Measurements from ENCODE around the gene ISYNA1. TPM values are rescaled to one million over a fixed set of nuclear protein-coding genes. Genes with fewer than 3 reads are reported as not detected.
A peak's percentile ranks its signal among the peaks of the same experiment; 100 is the strongest.

ISYNA1 gene
- total RNA-seq, 1 donor from 2014 or later: 26.0 TPM

DNA sequence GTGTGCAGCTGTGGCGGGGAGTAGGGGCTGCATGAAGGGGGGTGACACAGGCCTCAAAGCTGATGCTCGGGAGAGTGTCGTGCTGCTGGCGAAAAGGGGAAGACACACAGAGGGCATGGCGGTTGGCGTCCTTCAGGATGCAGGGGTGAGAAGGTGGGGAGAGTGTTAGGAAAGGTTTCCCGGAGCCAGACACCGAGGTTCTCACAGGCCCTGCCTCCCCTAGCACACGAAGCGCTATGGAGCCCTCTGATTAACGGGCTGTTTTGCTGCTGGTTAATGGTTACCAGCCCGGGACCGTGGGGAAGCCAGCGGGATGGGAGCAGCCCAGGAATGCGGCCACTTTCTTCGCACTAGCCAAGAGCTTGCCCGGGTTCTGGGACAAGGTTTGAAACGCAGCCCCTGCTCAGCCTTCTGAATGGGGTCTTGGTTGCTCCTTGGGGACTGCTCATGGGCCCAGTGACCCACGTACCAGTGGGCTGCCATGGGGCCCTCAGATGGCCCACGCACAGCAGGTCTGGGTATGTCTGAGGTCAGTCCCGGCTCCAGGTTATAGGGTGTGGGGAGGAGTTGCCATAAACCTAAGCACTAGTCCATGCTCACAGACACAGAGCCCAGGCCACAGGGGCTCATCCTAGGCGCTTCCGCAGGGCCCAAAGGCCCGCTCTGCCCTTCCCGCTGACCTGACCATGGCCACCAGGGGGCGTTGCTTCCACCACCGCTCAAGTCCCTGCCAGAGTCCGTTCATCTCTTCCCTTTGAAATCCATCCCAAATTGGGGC lies 31.3 kb upstream of the ISYNA1 start:
- DNase-seq (peak; percentile 82), ATAC-seq (ENCODE audit: poor library complexity) (peak; percentile 30)
- intact Hi-C loops (cut with DNase I): loop anchor here (5.0 kb wide), 1 partner anchor 38 kb away; no protein-coding TSS in a partner anchor

DNA sequence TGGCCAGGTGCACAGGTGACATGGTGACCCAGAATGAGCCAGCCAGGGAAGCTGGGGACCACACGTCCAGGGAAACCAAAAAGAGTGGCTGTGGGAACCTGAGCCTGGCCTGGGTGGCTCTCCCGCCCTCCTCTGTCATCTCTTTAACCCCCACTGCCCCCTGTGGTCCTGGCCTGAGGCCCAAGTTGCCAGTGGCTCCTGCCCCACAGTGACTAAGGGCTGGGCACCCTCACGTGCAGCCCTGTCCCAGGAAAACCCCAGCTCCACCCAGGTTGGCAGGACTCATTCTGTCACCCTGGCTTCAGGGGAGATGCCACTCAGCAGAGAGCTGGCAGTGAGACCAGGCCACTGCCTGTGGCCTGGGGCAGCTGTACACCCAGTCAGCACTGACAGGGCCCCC lies 30.6 kb upstream of the ISYNA1 start:
- intact Hi-C loops (cut with DNase I): loop anchor here (5.0 kb wide), 1 partner anchor 39 kb away; no protein-coding TSS in a partner anchor
- DNase-seq: no peak
- ATAC-seq (ENCODE audit: poor library complexity): peak; percentile 28

DNA sequence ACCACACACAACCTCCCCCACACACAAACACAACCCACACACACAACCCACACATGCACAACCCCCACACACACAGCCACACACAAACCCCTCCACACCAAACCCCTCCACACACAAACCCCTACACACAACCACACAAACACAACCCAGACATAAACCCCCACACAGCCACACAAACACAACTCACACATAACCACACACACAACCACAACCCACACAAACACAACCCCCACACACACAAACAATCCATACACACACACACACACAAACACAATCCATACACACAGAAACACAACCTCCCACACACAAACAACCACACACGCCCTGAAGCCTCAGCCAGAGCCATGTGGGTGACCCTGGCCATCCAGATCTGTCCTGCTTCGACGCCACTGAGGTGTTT lies 30.0 kb upstream of the ISYNA1 start:
- no peak for ATAC-seq (ENCODE audit: poor library complexity)
- DNase-seq: no peak
- intact Hi-C loops (cut with DNase I): loop anchor here (5.0 kb wide), 1 partner anchor 39 kb away; no protein-coding TSS in a partner anchor

GRCh38 chr19:18466354-18466753 lies 28.4 kb upstream of the ISYNA1 start:
- DNase-seq (no peak), ATAC-seq (ENCODE audit: poor library complexity) (no peak)
- intact Hi-C loops (cut with DNase I): loop anchor here (5.0 kb wide), 1 partner anchor 41 kb away; no protein-coding TSS in a partner anchor

DNA sequence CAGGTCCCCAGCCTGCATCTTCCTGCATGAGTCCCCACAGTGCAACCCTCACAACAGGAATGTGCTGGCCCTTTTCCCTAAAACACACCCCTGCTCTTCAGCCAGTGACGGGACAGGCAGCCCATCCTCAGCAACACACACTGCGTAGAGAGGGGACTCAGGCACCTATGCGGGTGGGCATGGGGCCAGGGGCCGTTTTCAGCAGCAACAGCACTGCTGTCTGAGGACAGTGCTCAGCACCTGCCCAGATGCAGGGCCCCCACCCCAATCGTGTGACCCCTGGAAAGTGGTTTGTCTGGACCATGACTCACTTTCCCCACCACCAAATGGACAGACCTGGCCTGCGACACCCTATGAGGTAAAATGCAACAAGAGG lies 28.0 kb upstream of the ISYNA1 start:
- DNase-seq (no peak), ATAC-seq (ENCODE audit: poor library complexity) (no peak)
- intact Hi-C loops (cut with DNase I): loop anchor here (5.0 kb wide), 1 partner anchor 41 kb away; no protein-coding TSS in a partner anchor

- intact Hi-C loops (cut with DNase I): loop anchor here (5.0 kb wide), 1 partner anchor 42 kb away; no protein-coding TSS in a partner anchor
- DNase-seq (no peak), ATAC-seq (ENCODE audit: poor library complexity) (no peak)
Measured at GRCh38 chr19:18465214-18465963, 27.5 kb upstream of the ISYNA1 start.

DNA sequence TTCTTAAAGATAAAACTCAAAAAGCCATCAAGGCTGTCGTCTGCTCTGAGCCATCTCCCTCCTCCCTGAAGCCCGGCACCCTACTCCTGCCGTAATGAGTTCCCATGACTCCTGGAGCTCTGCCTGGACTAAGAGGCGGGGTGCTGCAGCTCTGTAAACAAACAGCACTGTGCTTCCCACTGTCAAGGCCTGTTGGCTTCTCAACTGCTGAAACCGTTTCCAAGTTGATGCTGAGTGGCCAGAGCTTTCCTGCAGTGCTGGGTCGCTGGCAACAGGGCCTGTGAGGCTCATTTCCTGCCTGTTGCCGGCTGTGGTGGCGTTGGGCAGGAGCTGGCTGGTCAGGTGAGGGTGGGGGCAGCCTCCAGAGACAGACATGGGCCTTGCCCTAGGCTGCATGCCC lies 26.7 kb upstream of the ISYNA1 start:
- ATAC-seq (ENCODE audit: poor library complexity) (peak; percentile 69), DNase-seq (peak; percentile 86)
- intact Hi-C loops (cut with DNase I): loop anchor here (5.0 kb wide), 1 partner anchor 43 kb away; no protein-coding TSS in a partner anchor

GRCh38 chr19:18461471-18461870 lies 23.5 kb upstream of the ISYNA1 start:
- no peak for DNase-seq
- no peak for ATAC-seq (ENCODE audit: poor library complexity)
- intact Hi-C loops (cut with DNase I): no loop called here

DNA sequence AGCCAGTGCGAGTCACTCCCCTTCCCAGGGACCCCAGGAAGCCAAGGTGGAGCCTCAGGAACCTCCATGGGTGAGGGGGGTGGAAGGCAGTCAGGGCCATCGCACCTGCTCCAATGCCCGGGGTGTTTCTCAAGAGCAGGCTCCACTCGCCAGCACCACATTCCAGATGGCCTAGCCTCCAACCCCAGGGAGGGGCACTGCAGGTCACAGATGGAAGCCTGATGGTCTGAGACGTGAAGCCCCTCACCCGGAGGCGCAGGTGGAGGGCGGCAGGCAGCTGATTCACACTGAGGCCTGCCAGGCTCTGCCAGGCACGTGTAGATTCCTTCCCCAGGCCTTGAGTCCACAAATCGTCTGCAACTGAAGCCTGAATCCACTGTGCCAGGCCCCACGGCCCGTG lies 23.0 kb upstream of the ISYNA1 start:
- ATAC-seq (ENCODE audit: poor library complexity) (no peak), DNase-seq (no peak)
- intact Hi-C loops (cut with DNase I): no loop called here

GRCh38 chr19:18457483-18458331 lies 19.8 kb upstream of the ISYNA1 start:
- intact Hi-C loops (cut with DNase I): loop anchor here (10.0 kb wide), 1 partner anchor 407 kb away; no protein-coding TSS in a partner anchor
- DNase-seq: no peak
- ATAC-seq (ENCODE audit: poor library complexity): no peak

- DNase-seq (peak; percentile 87), ATAC-seq (ENCODE audit: poor library complexity) (peak; percentile 55)
- intact Hi-C loops (cut with DNase I): loop anchor here (10.0 kb wide), 1 partner anchor 408 kb away; no protein-coding TSS in a partner anchor
Measured at GRCh38 chr19:18456974-18457373, 19.0 kb upstream of the ISYNA1 start.

- intact Hi-C loops (cut with DNase I): loop anchor here (10.0 kb wide), 1 partner anchor 409 kb away; no protein-coding TSS in a partner anchor
- ATAC-seq (ENCODE audit: poor library complexity): no peak
- no peak for DNase-seq
Measured at GRCh38 chr19:18456279-18456678, 18.3 kb upstream of the ISYNA1 start.

DNA sequence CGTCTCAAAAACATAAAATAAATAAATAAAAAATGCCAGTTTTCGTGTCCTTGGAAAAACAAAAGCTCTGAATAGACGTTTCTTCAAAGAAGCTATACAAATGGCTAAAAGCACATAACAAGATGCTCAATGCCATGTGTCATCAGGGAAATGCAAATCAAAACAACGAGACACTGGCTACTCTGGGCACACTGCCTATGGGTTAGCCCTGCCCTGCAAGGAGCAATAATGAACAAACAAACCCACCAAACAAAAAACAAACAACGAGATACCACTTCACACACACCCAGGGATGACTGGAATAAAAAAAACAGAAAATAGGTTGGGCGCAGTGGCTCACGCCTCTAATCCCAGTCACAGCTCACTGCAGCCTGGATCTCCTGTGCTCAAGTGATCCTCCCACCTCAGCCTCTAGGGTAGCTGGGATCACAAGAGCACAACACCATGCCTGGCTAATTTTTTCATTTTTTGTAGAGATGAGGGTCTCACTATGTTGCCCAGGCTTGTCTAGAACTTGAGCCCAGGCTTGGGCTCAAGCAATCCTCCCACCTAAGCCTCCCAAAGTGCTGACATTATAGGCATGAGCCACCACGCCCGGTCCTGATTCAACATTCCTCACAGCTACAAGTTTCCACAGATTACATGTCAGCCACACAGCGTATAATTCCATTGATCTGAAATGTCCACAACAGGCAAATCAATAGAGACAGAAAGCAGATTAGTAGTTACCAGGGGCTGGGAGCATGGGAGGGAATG lies 15.5 kb upstream of the ISYNA1 start:
- no peak for ATAC-seq (ENCODE audit: poor library complexity)
- DNase-seq: no peak

DNA sequence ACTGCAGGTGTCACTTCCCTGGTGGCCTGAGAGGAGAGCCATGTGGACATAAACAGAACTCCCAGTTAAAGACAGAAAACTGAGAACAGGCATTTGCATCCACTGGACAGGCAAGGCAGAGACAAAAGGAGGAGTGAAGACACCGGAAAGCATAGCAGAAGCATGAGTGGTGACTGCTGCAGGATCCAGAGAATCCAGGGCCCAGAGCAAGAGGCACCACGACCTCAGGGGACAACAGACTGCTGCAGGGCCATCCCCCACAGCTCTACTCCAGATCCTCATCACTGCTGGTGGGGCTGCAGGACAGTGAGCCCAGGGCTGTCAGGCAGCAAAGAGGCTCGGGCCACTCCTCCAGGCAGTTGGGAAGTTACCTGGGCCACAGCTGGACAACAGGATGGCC lies 14.5 kb upstream of the ISYNA1 start:
- DNase-seq: no peak
- intact Hi-C loops (cut with DNase I): loop anchor here (5.0 to 10.0 kb wide), 2 partner anchors 110 to 412 kb away; no protein-coding TSS in a partner anchor
- no peak for ATAC-seq (ENCODE audit: poor library complexity)

More for the DNA sequence above, 15.5 kb upstream of the ISYNA1 start:
- intact Hi-C loops (cut with DNase I): loop anchor here (5.0 to 10.0 kb wide), 2 partner anchors 109 to 411 kb away; no protein-coding TSS in a partner anchor

- ATAC-seq (ENCODE audit: poor library complexity): peak; percentile 90
- intact Hi-C loops (cut with DNase I): loop anchor here (5.0 to 10.0 kb wide), 2 partner anchors 111 to 414 kb away; no protein-coding TSS in a partner anchor
- DNase-seq: peak; percentile 93
Measured at GRCh38 chr19:18450931-18451836, 13.3 kb upstream of the ISYNA1 start.
